K562 (cell line): Measurements from ENCODE around the gene HOXB4.

Experiments used
- BRCA1 ChIP-seq, 2 experiments: fragments of 450-650 bp in 1 of 2; sonication (generic) in 1 of 2; formaldehyde crosslinking in 1 of 2; IDR thresholded peaks; 2 replicates each; pipeline versions ENCODE4 v1.5.0 to v1.6.1; 2017 to 2020; ENCODE audit warnings: mild to moderate bottlenecking in 1 of 2, missing genetic modification reagents in 1 of 2
- CBFA2T3 ChIP-seq: fragments of 450-650 bp; IDR thresholded peaks from 2 replicates; pipeline ENCODE4 v1.6.1; 2017
- EGR1 ChIP-seq: fragments of 450-650 bp; conservative IDR thresholded peaks from 2 replicates; pipeline ENCODE4 v1.6.1; 2017; ENCODE audit warnings: mild to moderate bottlenecking
- KAT8 ChIP-seq: fragments of 450-650 bp; IDR thresholded peaks from 2 replicates; pipeline ENCODE4 v1.6.1; 2016; ENCODE audit warnings: low read depth, mild to moderate bottlenecking
- KLF16 ChIP-seq: IDR thresholded peaks from 2 replicates; pipeline ENCODE4 v1.6.1; 2016; ENCODE audit warnings: antibody characterized with exemption
- RBBP5 ChIP-seq: fragments of 200-600 bp; sonication (generic); IDR thresholded peaks from 2 replicates; pipeline ENCODE4 v1.6.1; 2012; ENCODE audit warnings: borderline replicate concordance, mild to moderate bottlenecking, low read length, control low read depth, inconsistent platforms; ENCODE audit not compliant: insufficient read depth, poor library complexity, severe bottlenecking
- SAP30 ChIP-seq: fragments of 200-600 bp; sonication (generic); IDR thresholded peaks from 2 replicates; pipeline ENCODE4 v1.6.1; 2012; ENCODE audit warnings: borderline replicate concordance, low read depth, mild to moderate bottlenecking, moderate library complexity, low read length, control low read depth, inconsistent platforms; ENCODE audit not compliant: insufficient read depth, poor library complexity, severe bottlenecking
- SIN3A ChIP-seq, 2 experiments: fragments of 150-350 bp in 1 of 2; IDR thresholded peaks; 2 replicates each; pipeline ENCODE4 v1.6.1; 2011 to 2016; ENCODE audit warnings: borderline replicate concordance in 2 of 2, low read depth in 2 of 2, low read length in 2 of 2, mild to moderate bottlenecking in 2 of 2, moderate library complexity in 2 of 2; ENCODE audit not compliant: control insufficient read depth in 1 of 2
- SMARCC2 ChIP-seq: fragments of 450-650 bp; IDR thresholded peaks from 2 replicates; pipeline ENCODE4 v1.6.1; 2017; ENCODE audit warnings: antibody characterized with exemption, moderate library complexity, mild to moderate bottlenecking, low read depth
- SMC3 ChIP-seq: conservative IDR thresholded peaks from 2 replicates; pipeline ENCODE4 v1.6.1; 2011; ENCODE audit warnings: low read depth, low read length, improper control_type of control experiment; ENCODE audit not compliant: insufficient read depth
- ZNF212 ChIP-seq: fragments of 450-650 bp; formaldehyde crosslinking; IDR thresholded peaks from 2 replicates; pipeline ENCODE4 v1.4.0; 2020; ENCODE audit warnings: mild to moderate bottlenecking
- ZNF507 ChIP-seq: conservative IDR thresholded peaks from 2 replicates; pipeline ENCODE4 v1.6.1; 2017; ENCODE audit warnings: missing genetic modification characterization, missing compliant biosample characterization

- TF ChIP-seq SMC3 (no peak), BRCA1 (IDR thresholded peaks at IDR 0.05) (no peak), BRCA1 (CRISPR knock-in tag; IDR thresholded peaks at IDR 0.05) (no peak), KAT8 (no peak), CBFA2T3 (no peak), KLF16 (no peak), ZNF507 (tag) (no peak), ZNF212 (CRISPR knock-in tag) (no peak), SAP30 (no peak), SMARCC2 (no peak), RBBP5 (no peak), EGR1 (no peak), SIN3A (IDR thresholded peaks at IDR 0.05; ENCODE audit: borderline replicate concordance in 2 of 2, control insufficient read depth in 1 of 2, low read depth in 2 of 2, low read length in 2 of 2) (no peak)
These were observed 3.6 kb downstream of the HOXB4 start for GRCh38 chr17:48574505-48575065.
